Thoracic aorta (tissue), 2 donors: Measurements from ENCODE around the gene CLEC10A. TPM values are rescaled to one million over a fixed set of nuclear protein-coding genes. Genes with fewer than 3 reads are reported as not detected.

Experiments
- ATAC-seq: fragments of 150-250 bp; one replicate; pipeline ENCODE4 v1.8.0; 2017; ENCODE audit warnings: low read depth; ENCODE audit not compliant: insufficient number of reproducible peaks, low FRiP score
- DNase-seq: peaks from one replicate; pipeline ENCODE4 v3.0.0-alpha.2; 2020; ENCODE audit warnings: low spot score
- H3K27ac ChIP-seq, 2 donors: fragments of 200-600 bp; sonication (generic); 1 replicate in 1 of 2; 2 replicates in 1 of 2; pipeline ENCODE4 v1.5.1; 2016; ENCODE audit warnings: mild to moderate bottlenecking in 2 of 2, moderate library complexity in 2 of 2
- H3K27me3 ChIP-seq: fragments of 200-600 bp; sonication (generic); replicated peaks from 2 replicates; pipeline ENCODE4 v1.6.0; 2016; ENCODE audit warnings: mild to moderate bottlenecking; ENCODE audit not compliant: insufficient read depth
- H3K36me3 ChIP-seq: fragments of 200-600 bp; sonication (generic); one replicate; pipeline ENCODE4 v1.5.1; 2016
- H3K4me1 ChIP-seq, 2 donors: fragments of 200-600 bp; sonication (generic); 1 replicate in 1 of 2; 2 replicates in 1 of 2; pipeline versions ENCODE4 v1.5.1 to v1.6.0; 2016; ENCODE audit warnings: low read depth in 2 of 2, mild to moderate bottlenecking in 1 of 2; ENCODE audit not compliant: control insufficient read depth in 1 of 2
- H3K4me3 ChIP-seq: fragments of 200-600 bp; sonication (generic); 2 replicates; pipeline ENCODE4 v1.5.1; 2016; ENCODE audit warnings: mild to moderate bottlenecking
- H3K9me3 ChIP-seq: fragments of 200-600 bp; sonication (generic); 2 replicates; pipeline ENCODE4 v1.5.1; 2016
- total RNA-seq, 2 donors: library from RNA; depleted of rRNA; stranded (reverse); fragments of >200 nt; gene quantifications; one replicate each; pipeline versions ENCODE4 v1.1.0 to v1.2.3, GENCODE V29; 2016
- TF ChIP-seq, protein P1 (sequence below): fragments of 200-600 bp; sonication (generic); IDR thresholded peaks from one replicate; pipeline ENCODE4 v1.5.1; 2019; ENCODE audit warnings: antibody characterized with exemption

The CLEC10A gene
- total RNA-seq, 2 donors from 2014 or later: 3.2 to 5.8 TPM

DNA sequence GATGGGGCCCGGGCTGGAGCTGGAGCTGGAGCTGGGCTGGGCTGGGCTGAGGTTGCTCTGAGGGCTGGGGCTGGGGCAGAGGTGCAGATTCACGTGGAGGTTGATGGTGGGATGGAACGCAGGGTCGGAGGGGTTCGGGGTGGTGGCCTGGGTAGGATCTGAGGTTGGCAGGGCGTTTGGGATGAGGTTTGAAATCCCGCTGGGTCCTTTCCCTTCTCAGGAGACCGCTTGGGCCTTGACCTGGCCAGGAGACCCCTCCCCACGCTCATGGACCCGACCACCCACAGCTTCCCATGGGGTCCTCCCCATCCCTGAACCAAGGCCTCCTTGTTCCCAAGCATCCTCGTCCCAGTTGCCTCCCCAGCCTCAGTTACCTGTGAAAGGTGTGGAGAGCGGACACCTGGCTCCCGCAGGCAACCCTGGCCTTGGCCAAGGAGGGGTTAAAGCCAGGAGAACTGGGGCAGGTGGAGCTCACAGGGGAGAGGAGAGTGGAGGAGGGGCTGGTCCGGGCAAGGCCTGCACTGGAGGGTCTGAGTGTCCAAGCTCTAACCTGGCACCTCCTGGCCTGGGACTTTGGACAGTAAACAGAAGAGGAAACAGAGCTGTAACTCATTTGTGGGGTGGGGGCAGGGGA lies 34.3 kb upstream of the CLEC10A start, which contains the start of gene ASGR2:
Gene ASGR2, minus strand, starts transcription at position 582 of the 634 bp plus-strand sequence. CDS start 582 bp downstream, outside the sequence.
- Histone ChIP-seq H3K27ac (no peak within 1 kb of the TSS), H3K27me3 (no peaks in the 10 kb centered on the region), H3K9me3 (no peaks in the 10 kb centered on the region), H3K36me3 (no peaks in the 10 kb centered on the region), H3K4me1 (no peaks in the 10 kb centered on the region), H3K4me3 (no peak within 1 kb of the TSS)
- TF ChIP-seq, protein P1, sequence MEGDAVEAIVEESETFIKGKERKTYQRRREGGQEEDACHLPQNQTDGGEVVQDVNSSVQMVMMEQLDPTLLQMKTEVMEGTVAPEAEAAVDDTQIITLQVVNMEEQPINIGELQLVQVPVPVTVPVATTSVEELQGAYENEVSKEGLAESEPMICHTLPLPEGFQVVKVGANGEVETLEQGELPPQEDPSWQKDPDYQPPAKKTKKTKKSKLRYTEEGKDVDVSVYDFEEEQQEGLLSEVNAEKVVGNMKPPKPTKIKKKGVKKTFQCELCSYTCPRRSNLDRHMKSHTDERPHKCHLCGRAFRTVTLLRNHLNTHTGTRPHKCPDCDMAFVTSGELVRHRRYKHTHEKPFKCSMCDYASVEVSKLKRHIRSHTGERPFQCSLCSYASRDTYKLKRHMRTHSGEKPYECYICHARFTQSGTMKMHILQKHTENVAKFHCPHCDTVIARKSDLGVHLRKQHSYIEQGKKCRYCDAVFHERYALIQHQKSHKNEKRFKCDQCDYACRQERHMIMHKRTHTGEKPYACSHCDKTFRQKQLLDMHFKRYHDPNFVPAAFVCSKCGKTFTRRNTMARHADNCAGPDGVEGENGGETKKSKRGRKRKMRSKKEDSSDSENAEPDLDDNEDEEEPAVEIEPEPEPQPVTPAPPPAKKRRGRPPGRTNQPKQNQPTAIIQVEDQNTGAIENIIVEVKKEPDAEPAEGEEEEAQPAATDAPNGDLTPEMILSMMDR: no peak
- ATAC-seq (no peak), DNase-seq (no peak)

DNA sequence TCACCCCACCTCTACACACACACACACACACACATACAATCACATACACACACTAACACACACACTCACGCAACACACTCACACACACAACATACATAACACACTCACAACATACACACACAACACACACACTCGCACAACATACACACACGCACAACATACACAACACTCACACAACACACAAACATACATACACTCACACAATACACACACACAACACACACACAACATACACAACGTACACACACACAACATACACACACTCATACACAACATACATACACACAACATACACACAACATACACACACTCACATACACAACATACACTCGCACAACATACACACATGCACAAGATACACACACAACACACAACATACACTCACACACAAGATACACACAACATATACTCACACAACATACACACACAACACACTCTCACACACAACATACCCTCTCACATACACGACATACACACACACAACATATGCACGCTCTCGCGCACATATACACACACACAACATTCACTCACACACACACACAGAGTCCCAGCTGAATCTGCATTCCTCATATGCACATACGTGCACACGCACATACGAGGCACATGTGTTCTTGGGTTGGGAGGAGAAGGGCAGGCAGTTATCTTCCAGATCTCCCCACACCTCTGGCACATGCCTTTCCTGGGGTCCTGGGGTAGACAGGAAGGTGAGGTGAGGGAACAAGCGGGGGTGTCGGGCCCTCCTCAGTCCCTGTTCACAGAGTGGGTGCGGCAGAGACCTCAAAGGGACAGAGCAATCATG lies 33.4 kb upstream of the CLEC10A start:
- H3K9me3 ChIP-seq: no peaks in the 10 kb centered on the region
- H3K27me3 ChIP-seq: no peaks in the 10 kb centered on the region
- H3K36me3 ChIP-seq: no peaks in the 10 kb centered on the region
- no peaks in the 10 kb centered on the region for H3K4me1 ChIP-seq
- H3K27ac ChIP-seq: no peak overlapping the region
- no peak for DNase-seq
- ATAC-seq: no peak
- TF ChIP-seq, protein P1: no peak
- H3K4me3 ChIP-seq: no peak overlapping the region

DNA sequence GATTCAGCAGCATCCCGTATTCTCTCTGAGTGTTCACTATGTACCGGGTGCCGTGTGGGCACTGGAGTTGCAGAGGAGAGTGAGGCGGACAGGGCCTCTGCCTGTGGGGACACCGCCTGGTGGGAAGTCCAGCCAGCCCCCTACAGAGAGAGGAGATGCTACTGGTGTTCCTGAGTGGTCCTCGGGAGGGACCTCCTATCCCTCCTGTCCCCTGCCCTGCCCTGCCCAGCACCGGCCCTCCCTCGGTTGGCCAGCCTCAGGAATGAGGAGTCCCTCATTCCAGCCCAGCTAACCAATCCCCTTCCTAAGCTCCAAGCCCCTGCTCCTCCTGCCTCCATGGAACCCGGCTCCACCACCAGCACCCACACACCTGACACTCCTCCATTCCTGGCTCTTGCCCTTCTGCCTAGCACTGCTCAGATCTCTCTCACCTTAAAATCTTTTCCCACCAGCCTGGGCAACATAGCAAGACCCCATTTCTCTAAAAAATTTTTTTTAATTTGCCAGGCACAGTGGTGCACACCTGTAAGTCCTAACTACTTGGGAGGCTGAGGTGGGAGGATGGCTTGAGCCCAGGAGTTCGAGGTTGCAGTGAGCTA lies 32.6 kb upstream of the CLEC10A start:
- Histone ChIP-seq H3K27me3 (no peaks in the 10 kb centered on the region), H3K9me3 (no peaks in the 10 kb centered on the region), H3K4me3 (no peak overlapping the region), H3K27ac (no peak overlapping the region), H3K36me3 (no peaks in the 10 kb centered on the region), H3K4me1 (no peaks in the 10 kb centered on the region)
- no peak for DNase-seq
- no peak for ATAC-seq
- TF ChIP-seq, protein P1: no peak

DNA sequence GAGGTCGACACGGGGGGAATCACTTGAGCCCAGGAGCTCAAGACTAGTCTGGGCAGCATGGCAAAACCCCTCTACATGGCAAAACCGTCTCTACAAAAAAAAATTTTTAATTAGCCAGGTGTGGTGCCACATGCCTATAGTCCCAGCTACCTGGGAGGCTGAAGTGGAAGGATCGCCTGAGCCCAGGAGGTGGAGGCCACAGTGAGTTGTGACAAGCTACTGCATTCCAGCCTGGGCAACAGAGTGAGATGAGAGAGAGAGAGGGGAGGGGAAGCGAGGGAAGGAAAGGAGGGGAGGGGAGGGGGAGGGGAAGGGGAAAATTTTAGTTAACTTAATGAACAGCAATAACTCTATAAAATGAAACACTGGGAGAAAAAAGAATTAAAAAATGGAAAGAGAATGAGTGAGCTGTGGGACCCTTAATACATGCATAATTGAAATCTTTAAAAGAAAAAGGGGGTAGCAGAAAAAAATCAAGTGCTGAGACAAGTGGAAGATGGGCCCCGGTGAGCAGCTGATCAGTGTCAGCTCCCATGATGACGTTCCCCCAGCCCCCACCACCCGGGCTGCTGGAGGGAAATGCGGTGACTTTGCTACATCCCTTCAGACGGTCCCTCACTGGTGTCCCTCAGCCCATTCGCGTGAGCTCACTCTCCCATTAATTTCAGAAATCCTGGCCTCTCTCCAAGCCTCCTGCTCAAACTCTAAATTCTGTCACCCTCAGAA lies 31.9 kb upstream of the CLEC10A start:
- Histone ChIP-seq H3K27ac (no peak overlapping the region), H3K4me3 (no peak overlapping the region), H3K27me3 (no peaks in the 10 kb centered on the region), H3K9me3 (no peaks in the 10 kb centered on the region), H3K4me1 (no peaks in the 10 kb centered on the region), H3K36me3 (no peaks in the 10 kb centered on the region)
- ATAC-seq (no peak), DNase-seq (no peak)
- TF ChIP-seq, protein P1: no peak
